Upper lobe of right lung (tissue), 1 donor: ENCODE results near the gene ATP12A. TPM values are rescaled to one million over a fixed set of nuclear protein-coding genes. Genes with fewer than 3 reads are reported as not detected.

Experiments used
- ATAC-seq: fragments of 200-7000 bp; cut with Tn5 transposase; one replicate; pipeline ENCODE4 v1.9.1; 2020; ENCODE audit warnings: mild to moderate bottlenecking, moderate library complexity
- DNase-seq: peaks from one replicate; pipeline ENCODE4 v3.0.0-alpha.2; 2020
- H3K27ac ChIP-seq: fragments of 200-600 bp; one replicate; pipeline ENCODE4 v1.8.0; 2022
- H3K27me3 ChIP-seq: fragments of 200-600 bp; one replicate; pipeline ENCODE4 v1.8.0; 2022; ENCODE audit warnings: mild to moderate bottlenecking
- H3K36me3 ChIP-seq: fragments of 200-600 bp; one replicate; pipeline ENCODE4 v1.8.0; 2022
- H3K4me1 ChIP-seq: fragments of 200-600 bp; one replicate; pipeline ENCODE4 v1.8.0; 2022
- H3K4me3 ChIP-seq: fragments of 200-600 bp; one replicate; pipeline ENCODE4 v1.8.0; 2022; ENCODE audit warnings: mild to moderate bottlenecking
- H3K9me3 ChIP-seq: fragments of 200-600 bp; one replicate; pipeline ENCODE4 v1.8.0; 2022
- CTCF ChIP-seq: fragments of 200-600 bp; IDR thresholded peaks from one replicate; pipeline ENCODE4 v1.8.0; 2022; ENCODE audit warnings: antibody characterized with exemption
- intact Hi-C: fragments of 100-400 bp; cut with DNase I; formaldehyde crosslinking; loops from one replicate; pipeline ENCODE4 v1.11.0; 2022
- total RNA-seq: library from RNA; stranded (reverse); fragmentation: NEBNext Ultra II Directional; extraction: Animal tissue kit (Norgen Biotek cat#: 25700); gene quantifications from one replicate; pipeline ENCODE4 v1.2.1, GENCODE V29; 2021
- donor health status: DM: no; HTN: yes; CAD: no; lungs with severe emphysema.

Gene ATP12A
- total RNA-seq, 1 donor from 2014 or later, result not detected

GRCh38 chr13:24748061-24748400 lies 67.8 kb downstream of the ATP12A start:
- intact Hi-C loops, result no loop called here
- no peak overlapping the region for H3K27ac ChIP-seq
- no peaks in the 10 kb centered on the region for H3K9me3 ChIP-seq
- no peak for ATAC-seq
- no peak overlapping the region for H3K4me3 ChIP-seq
- H3K36me3 ChIP-seq, result no peaks in the 10 kb centered on the region
- H3K4me1 ChIP-seq, result peaks cover 11% of the 10 kb centered on the region
- no peak for TF ChIP-seq CTCF
- DNase-seq, result no peak
- peaks cover 35% of the 10 kb centered on the region for H3K27me3 ChIP-seq

- Histone ChIP-seq H3K4me1 (no peaks in the 10 kb centered on the region), H3K27me3 (no peaks in the 10 kb centered on the region), H3K4me3 (no peak overlapping the region), H3K9me3 (no peaks in the 10 kb centered on the region), H3K27ac (no peak overlapping the region), H3K36me3 (no peaks in the 10 kb centered on the region)
- no peak for DNase-seq
- TF ChIP-seq CTCF, result no peak
- intact Hi-C loops, result no loop called here
- no peak for ATAC-seq
Measured at GRCh38 chr13:24759197-24759596, 79.0 kb downstream of the ATP12A start.

Other genes with a start within 250 kb of the ATP12A start
- 70.3 TPM for gene PARP4, start 167.6 kb upstream of the ATP12A start, total RNA-seq
- not detected for gene RNF17, start 83.8 kb downstream of the ATP12A start, total RNA-seq